ENCODE measurements around the gene CRB2. TPM values are rescaled to one million over a fixed set of nuclear protein-coding genes. Genes with fewer than 3 reads are reported as not detected.

CRB2 gene
- polyA plus RNA-seq, 1 experiment, result not detected

- TF ChIP-seq CTCF (IDR thresholded peaks at IDR 0.05; ENCODE audit: low read depth, low read length), result no peak
- H3K9me3 ChIP-seq (ENCODE audit: control insufficient read depth, insufficient read depth, low read length), result no peaks in the 10 kb centered on the region
- H3K4me3 ChIP-seq (ENCODE audit: low read depth, low read length), result no peak overlapping the region
- no peak for DNase-seq (ENCODE audit: low read depth, low spot score)
- H3K27me3 ChIP-seq (ENCODE audit: control insufficient read depth, insufficient read depth, low read length), result no peaks in the 10 kb centered on the region
- ChIA-PET CTCF (interaction anchor here (1.0 kb wide), 1 partner anchor 635 kb away, joined by 4 read pairs; no protein-coding TSS in a partner anchor), POLR2A (no interaction called here)
- no peak overlapping the region for H3K27ac ChIP-seq (ENCODE audit: low read depth, low read length)
These were observed 50.0 kb downstream of the CRB2 start for GRCh38 chr9:123406016-123406415.

GRCh38 chr9:123406691-123407216, 50.8 kb downstream of the CRB2 start:
- DNase-seq (ENCODE audit: low read depth, low spot score), result no peak
- no peaks in the 10 kb centered on the region for H3K9me3 ChIP-seq (ENCODE audit: control insufficient read depth, insufficient read depth, low read length)
- no peak overlapping the region for H3K4me3 ChIP-seq (ENCODE audit: low read depth, low read length)
- no peaks in the 10 kb centered on the region for H3K27me3 ChIP-seq (ENCODE audit: control insufficient read depth, insufficient read depth, low read length)
- no peak overlapping the region for H3K27ac ChIP-seq (ENCODE audit: low read depth, low read length)
- POLR2A ChIA-PET, result no interaction called here
- CTCF ChIA-PET, result interaction anchor here (1.0 kb wide), 1 partner anchor 634 kb away, joined by 4 read pairs; no protein-coding TSS in a partner anchor
- TF ChIP-seq CTCF (IDR thresholded peaks at IDR 0.05; ENCODE audit: low read depth, low read length), result no peak

GRCh38 chr9:123407217-123407851, 51.3 kb downstream of the CRB2 start:
- POLR2A ChIA-PET, result no interaction called here

GRCh38 chr9:123408313-123409262, 52.6 kb downstream of the CRB2 start:
- TF ChIP-seq CTCF (IDR thresholded peaks at IDR 0.05; ENCODE audit: low read depth, low read length), result no peak
- ChIA-PET CTCF (no interaction called here), POLR2A (no interaction called here)
- no peak overlapping the region for H3K27ac ChIP-seq (ENCODE audit: low read depth, low read length)
- no peaks in the 10 kb centered on the region for H3K27me3 ChIP-seq (ENCODE audit: control insufficient read depth, insufficient read depth, low read length)
- DNase-seq (ENCODE audit: low read depth, low spot score), result no peak
- H3K9me3 ChIP-seq (ENCODE audit: control insufficient read depth, insufficient read depth, low read length), result no peaks in the 10 kb centered on the region
- no peak overlapping the region for H3K4me3 ChIP-seq (ENCODE audit: low read depth, low read length)

More at GRCh38 chr9:123407217-123407851, 51.3 kb downstream of the CRB2 start:
- Histone ChIP-seq H3K27ac (ENCODE audit: low read depth, low read length) (no peak overlapping the region), H3K4me3 (ENCODE audit: low read depth, low read length) (no peak overlapping the region), H3K27me3 (ENCODE audit: control insufficient read depth, insufficient read depth, low read length) (no peaks in the 10 kb centered on the region), H3K9me3 (ENCODE audit: control insufficient read depth, insufficient read depth, low read length) (no peaks in the 10 kb centered on the region)
- CTCF ChIA-PET, result no interaction called here
- no peak for TF ChIP-seq CTCF (IDR thresholded peaks at IDR 0.05; ENCODE audit: low read depth, low read length)
- DNase-seq (ENCODE audit: low read depth, low spot score), result no peak

Measured in AG04450 (cell line).